Activated CD8-positive, alpha-beta T cell treated with anti-CD3 and anti-CD28 coated beads for 36 hours (primary cell): ENCODE results near the gene GRAMD4. TPM values are rescaled to one million over a fixed set of nuclear protein-coding genes. Genes with fewer than 3 reads are reported as not detected.
A peak's percentile ranks its signal among the peaks of the same experiment; 100 is the strongest.

Source experiments
- ATAC-seq: fragments of 200-7000 bp; cut with Tn5 transposase; one replicate; pipeline ENCODE4 v1.10.0; 2021; ENCODE audit warnings: mild to moderate bottlenecking, moderate library complexity
- CTCF ChIA-PET: fragments of 350-600 bp; sonication (Branson Sonifier 250); formaldehyde crosslinking; loops from one replicate; lab custom pipeline; 2021; ENCODE audit warnings: antibody characterized with exemption; lab: Charles Lee
- POLR2A ChIA-PET: fragments of 350-600 bp; sonication (Branson Sonifier 250); formaldehyde crosslinking; loops from one replicate; lab custom pipeline; 2021; ENCODE audit warnings: antibody characterized with exemption; lab: Charles Lee
- DNase-seq: peaks from one replicate; pipeline ENCODE4 v3.0.0-alpha.2; 2020
- H3K27ac Mint-ChIP-seq: one replicate; pipeline ENCODE4 v1.8.0; 2021; ENCODE audit warnings: mild to moderate bottlenecking, mixed read lengths
- H3K27me3 Mint-ChIP-seq: one replicate; pipeline ENCODE4 v1.8.0; 2021; ENCODE audit warnings: mixed read lengths
- H3K36me3 Mint-ChIP-seq: one replicate; pipeline ENCODE4 v1.8.0; 2021; ENCODE audit warnings: low read depth, mixed read lengths
- H3K4me1 Mint-ChIP-seq: one replicate; pipeline ENCODE4 v1.8.0; 2021; ENCODE audit warnings: low read depth, mixed read lengths
- H3K4me3 Mint-ChIP-seq: one replicate; pipeline ENCODE4 v1.8.0; 2021; ENCODE audit warnings: mild to moderate bottlenecking, moderate library complexity, mixed read lengths
- H3K9me3 Mint-ChIP-seq: one replicate; pipeline ENCODE4 v1.8.0; 2021; ENCODE audit warnings: mixed read lengths
- intact Hi-C: fragments of 100-400 bp; cut with micrococcal nuclease; formaldehyde crosslinking; loops from one replicate; pipeline ENCODE4 v1.10.0; 2022
- total RNA-seq, 2 experiments: library from RNA; stranded (reverse); gene quantifications; one replicate each; pipeline ENCODE4 v1.2.3, GENCODE V29; 2021
- TF ChIP-seq, protein P1 (sequence below): fragments of 200-600 bp; IDR thresholded peaks from one replicate; pipeline ENCODE4 v1.8.0; 2022; ENCODE audit warnings: antibody characterized with exemption, mild to moderate bottlenecking

Gene GRAMD4
- total RNA-seq, 2 experiments from 2014 or later = 26.9 to 28.1 TPM

DNA sequence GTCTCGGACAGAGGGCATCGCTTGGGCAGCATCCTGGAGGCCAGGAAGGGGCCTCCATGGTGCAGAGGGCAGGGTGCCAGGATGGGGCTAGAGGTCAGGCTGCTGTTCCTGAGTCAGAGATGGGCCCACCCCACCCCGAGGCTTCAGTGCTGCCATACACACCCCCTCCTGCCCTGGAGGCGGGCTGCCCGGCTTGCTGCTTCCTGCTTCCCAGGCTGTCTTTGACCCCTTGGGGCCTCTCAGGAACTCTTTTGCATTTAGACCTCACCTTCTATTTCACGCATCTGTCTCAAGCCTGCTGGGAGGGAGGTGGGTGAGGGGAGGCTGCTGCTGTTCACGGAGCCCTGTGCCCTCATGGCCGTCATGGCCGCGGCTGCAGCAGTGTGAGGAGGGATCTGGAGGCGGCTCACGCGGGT lies 6.6 kb upstream of the GRAMD4 start:
- ChIA-PET POLR2A (interaction anchor here (1.0 to 1.8 kb wide), 6 partner anchors 11 to 122 kb away, joined by 3 to 5 read pairs (median 4); no protein-coding TSS in a partner anchor), CTCF (interaction anchor here (0.9 to 1.5 kb wide), 2 partner anchors 11 to 50 kb away, joined by 3 to 5 read pairs; no protein-coding TSS in a partner anchor)
- peak overlapping the region; percentile 84 for H3K4me3 Mint-ChIP-seq
- peak overlapping the region; percentile 94 for H3K27ac Mint-ChIP-seq
- DNase-seq (peak; percentile 64), ATAC-seq (peak; percentile 50)
- TF ChIP-seq, protein P1, sequence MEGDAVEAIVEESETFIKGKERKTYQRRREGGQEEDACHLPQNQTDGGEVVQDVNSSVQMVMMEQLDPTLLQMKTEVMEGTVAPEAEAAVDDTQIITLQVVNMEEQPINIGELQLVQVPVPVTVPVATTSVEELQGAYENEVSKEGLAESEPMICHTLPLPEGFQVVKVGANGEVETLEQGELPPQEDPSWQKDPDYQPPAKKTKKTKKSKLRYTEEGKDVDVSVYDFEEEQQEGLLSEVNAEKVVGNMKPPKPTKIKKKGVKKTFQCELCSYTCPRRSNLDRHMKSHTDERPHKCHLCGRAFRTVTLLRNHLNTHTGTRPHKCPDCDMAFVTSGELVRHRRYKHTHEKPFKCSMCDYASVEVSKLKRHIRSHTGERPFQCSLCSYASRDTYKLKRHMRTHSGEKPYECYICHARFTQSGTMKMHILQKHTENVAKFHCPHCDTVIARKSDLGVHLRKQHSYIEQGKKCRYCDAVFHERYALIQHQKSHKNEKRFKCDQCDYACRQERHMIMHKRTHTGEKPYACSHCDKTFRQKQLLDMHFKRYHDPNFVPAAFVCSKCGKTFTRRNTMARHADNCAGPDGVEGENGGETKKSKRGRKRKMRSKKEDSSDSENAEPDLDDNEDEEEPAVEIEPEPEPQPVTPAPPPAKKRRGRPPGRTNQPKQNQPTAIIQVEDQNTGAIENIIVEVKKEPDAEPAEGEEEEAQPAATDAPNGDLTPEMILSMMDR = no peak
- intact Hi-C loops = no loop called here
- no peaks in the 10 kb centered on the region for H3K27me3 Mint-ChIP-seq
- peaks cover 1% of the 10 kb centered on the region for H3K36me3 Mint-ChIP-seq
- H3K4me1 Mint-ChIP-seq = peaks cover 27% of the 10 kb centered on the region
- no peaks in the 10 kb centered on the region for H3K9me3 Mint-ChIP-seq

DNA sequence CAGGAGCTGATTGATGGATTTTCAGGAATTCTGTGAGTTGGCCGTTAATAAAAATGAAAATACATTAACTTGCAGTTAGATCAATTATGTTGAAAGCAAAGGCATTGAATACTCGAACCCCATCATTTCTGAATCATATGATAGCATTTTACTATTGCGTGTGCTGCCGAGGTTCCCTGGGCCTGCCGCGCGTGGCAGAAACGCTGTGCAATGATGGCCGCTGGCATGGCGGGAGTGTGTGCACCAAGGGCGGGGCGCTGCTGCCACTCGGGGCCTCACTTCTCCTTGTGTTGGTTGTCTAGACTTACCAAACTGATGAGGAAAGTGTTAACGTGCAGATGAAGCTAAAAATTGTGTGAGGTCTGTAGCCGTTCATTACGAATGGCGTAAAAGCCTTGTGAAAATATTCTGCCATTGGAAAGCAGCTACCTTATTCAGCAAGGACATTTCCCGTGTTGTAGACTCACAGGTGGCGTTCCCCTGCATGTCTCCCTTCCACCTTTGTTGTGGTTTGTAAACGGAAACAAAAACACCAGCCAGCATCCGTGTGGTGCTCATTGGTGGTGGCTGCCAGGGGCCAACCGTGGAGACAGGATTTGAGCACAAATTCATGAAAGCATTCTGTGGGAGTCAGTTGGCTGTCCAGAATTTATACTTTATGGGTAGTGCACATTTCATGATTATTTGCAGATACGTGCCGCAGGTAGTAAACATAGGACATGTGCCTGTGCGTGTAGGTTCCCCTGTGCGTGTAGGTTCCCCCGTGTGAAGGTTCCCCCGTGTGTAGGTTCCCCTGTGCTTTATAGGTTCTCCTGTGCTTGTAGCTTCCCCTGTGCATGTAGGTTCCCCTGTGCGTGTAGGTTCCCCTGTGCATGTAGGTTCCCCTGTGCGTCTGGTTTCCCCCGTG lies 5.9 kb upstream of the GRAMD4 start:
- H3K9me3 Mint-ChIP-seq = no peaks in the 10 kb centered on the region
- TF ChIP-seq, protein P1 = no peak
- H3K4me3 Mint-ChIP-seq = peak overlapping the region; percentile 84
- peaks cover 27% of the 10 kb centered on the region for H3K4me1 Mint-ChIP-seq
- peak overlapping the region; percentile 94 for H3K27ac Mint-ChIP-seq
- ATAC-seq (peak; percentile 72), DNase-seq (peak; percentile 83)
- no peaks in the 10 kb centered on the region for H3K27me3 Mint-ChIP-seq
- intact Hi-C loops = no loop called here
- POLR2A ChIA-PET = interaction anchor here (1.0 to 1.8 kb wide), 7 partner anchors 10 to 122 kb away, joined by 3 to 5 read pairs (median 4); no protein-coding TSS in a partner anchor
- peaks cover 1% of the 10 kb centered on the region for H3K36me3 Mint-ChIP-seq
- CTCF ChIA-PET = interaction anchor here (0.9 to 1.5 kb wide), 2 partner anchors 10 to 50 kb away, joined by 3 to 5 read pairs; no protein-coding TSS in a partner anchor

DNA sequence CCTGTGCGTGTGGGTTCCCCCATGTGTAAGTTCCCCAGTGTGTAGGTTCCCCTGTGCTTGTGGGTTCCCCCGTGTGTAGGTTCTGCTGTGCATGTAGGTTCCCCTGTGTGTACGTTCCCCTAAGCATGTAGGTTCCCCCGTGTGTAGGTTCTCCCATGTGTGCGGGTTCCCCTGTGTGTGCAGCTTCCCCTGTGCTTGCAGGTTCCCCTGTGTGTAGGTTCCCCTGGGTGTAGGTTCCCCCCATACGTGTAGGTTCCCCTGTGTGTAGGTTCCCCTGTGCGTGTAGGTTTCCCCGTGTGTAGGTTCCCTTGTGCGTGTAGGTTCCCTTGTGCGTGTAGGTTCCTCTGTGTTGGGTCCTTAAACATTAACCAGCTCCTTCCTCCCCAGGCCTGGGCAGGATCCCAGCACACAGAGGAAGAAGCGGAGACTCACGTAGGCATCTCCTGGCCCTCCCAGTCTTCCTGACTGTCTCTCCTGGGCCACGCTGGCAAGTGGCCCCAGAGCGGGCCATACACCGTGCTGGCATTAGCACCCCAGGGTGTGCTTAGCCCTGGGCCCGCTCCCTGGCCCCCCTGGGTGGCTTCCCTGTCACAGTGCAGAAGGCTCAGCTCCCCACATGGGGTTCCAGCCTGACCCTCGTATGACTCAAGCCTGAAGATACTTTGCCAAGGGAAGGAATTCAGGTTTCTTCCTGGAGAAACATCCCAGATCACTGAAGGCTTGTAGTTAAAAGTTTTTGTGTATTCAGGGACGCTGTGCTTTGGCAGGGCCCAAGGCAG lies 2.8 kb upstream of the GRAMD4 start:
- intact Hi-C loops = no loop called here
- ATAC-seq (no peak), DNase-seq (no peak)
- ChIA-PET POLR2A (no interaction called here), CTCF (interaction anchor here (1.2 kb wide), 1 partner anchor 54 kb away, joined by 4 read pairs; no protein-coding TSS in a partner anchor)
- TF ChIP-seq, protein P1 = no peak
- peaks cover 1% of the 10 kb centered on the region for H3K36me3 Mint-ChIP-seq
- no peak overlapping the region for H3K27ac Mint-ChIP-seq
- no peaks in the 10 kb centered on the region for H3K27me3 Mint-ChIP-seq
- no peaks in the 10 kb centered on the region for H3K9me3 Mint-ChIP-seq
- peaks cover 23% of the 10 kb centered on the region for H3K4me1 Mint-ChIP-seq
- no peak overlapping the region for H3K4me3 Mint-ChIP-seq

DNA sequence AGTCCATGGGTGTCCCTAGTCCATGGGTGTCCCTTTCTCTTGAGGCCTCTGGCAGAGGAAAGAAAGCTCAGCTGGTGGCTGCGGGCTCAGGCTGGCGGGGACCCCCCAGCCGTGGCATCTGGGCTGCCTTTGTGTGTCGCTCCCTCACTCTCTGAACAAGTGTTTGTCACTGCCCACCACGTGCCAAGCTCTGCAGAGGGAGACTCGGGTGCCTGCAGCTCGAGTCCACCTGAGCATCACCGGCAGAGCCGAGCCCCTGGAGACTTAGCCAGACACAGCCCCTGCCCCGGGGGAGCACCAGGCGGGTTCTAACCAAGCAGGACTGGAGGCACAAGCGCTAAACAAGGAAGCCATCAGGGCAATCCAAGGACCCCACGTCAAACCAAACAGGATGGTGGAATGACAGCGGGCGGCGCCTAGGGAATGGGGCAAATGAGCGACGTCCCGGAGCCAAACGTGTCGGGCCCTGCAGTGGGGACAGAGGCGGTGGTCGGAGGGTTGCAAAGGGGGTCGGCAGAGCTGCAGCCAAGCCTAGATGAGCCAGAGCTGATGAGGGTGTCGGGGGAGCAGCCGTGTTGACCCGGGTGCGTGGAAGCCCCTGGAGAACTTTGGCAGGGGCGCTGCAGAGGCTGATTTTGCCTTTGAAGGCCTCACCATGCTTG lies 2.1 kb upstream of the GRAMD4 start:
- H3K4me1 Mint-ChIP-seq = peaks cover 15% of the 10 kb centered on the region
- H3K36me3 Mint-ChIP-seq = peaks cover 1% of the 10 kb centered on the region
- H3K4me3 Mint-ChIP-seq = no peak overlapping the region
- no peak for DNase-seq
- ChIA-PET POLR2A (no interaction called here), CTCF (interaction anchor here (1.2 kb wide), 1 partner anchor 54 kb away, joined by 4 read pairs; no protein-coding TSS in a partner anchor)
- no peaks in the 10 kb centered on the region for H3K27me3 Mint-ChIP-seq
- ATAC-seq = no peak
- intact Hi-C loops = no loop called here
- H3K9me3 Mint-ChIP-seq = no peaks in the 10 kb centered on the region
- no peak overlapping the region for H3K27ac Mint-ChIP-seq
- TF ChIP-seq, protein P1 = no peak
